Activated naive CD4-positive, alpha-beta T cell treated with anti-CD3 and anti-CD28 coated beads, Interleukin-2, amount 10 ng/mL, durations not matched to agents 7 days and 5 days (primary cell): Measurements from ENCODE around the gene NECTIN1.

Experiments used
- CTCF ChIA-PET: fragments of 350-600 bp; sonication (Branson Sonifier 250); formaldehyde crosslinking; loops from one replicate; lab custom pipeline; 2021; ENCODE audit warnings: antibody characterized with exemption; lab: Charles Lee
- DNase-seq: peaks from one replicate; pipeline ENCODE4 v3.0.0-alpha.2; 2020
- H3K27ac Mint-ChIP-seq: one replicate; pipeline ENCODE4 v1.8.0; 2021; ENCODE audit warnings: mild to moderate bottlenecking, moderate library complexity, mixed read lengths
- H3K27me3 Mint-ChIP-seq: one replicate; pipeline ENCODE4 v1.8.0; 2021; ENCODE audit warnings: mild to moderate bottlenecking, mixed read lengths
- H3K36me3 Mint-ChIP-seq: one replicate; pipeline ENCODE4 v1.8.0; 2021; ENCODE audit warnings: mixed read lengths
- H3K4me1 Mint-ChIP-seq: one replicate; pipeline ENCODE4 v1.8.0; 2021; ENCODE audit warnings: mixed read lengths
- H3K4me3 Mint-ChIP-seq: one replicate; pipeline ENCODE4 v1.8.0; 2021; ENCODE audit warnings: mild to moderate bottlenecking, moderate library complexity, mixed read lengths
- H3K9me3 Mint-ChIP-seq: one replicate; pipeline ENCODE4 v1.8.0; 2021; ENCODE audit warnings: mixed read lengths

NECTIN1 gene

DNA sequence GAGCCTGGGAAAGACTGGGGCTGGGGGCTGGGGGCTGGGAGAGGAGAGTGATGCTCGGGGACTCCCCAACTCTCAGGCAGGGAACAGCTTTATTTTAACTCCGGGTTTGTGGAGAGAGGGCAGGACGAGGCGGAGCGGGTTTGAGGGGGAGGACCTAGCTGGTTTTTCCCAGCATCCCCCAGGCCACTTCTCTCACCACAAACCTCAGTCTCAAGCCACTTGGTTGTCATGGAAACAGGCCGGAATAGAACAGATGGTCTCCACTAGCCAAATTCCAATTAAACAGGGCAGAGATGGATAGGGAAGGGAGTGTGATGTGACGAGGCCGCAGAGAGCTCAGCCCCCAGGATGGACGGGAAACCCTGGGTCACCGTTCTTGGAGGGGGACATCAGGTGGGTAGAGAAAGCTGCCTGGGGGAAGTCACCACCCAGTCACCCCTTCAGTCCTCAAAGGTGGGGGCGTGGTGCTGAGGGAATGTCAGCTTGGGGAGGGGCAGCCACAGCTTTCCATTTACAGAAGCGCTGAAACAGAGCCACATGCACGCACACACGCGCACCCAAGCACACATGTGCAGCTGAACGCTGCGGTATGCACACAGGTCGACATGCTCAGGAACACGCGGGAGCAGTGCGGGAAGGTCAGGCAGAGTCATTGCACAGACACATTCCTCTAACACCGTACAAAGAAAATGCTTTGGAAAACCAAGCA is 19.2 kb downstream of the NECTIN1 start:
- no peak overlapping the region for H3K4me3 Mint-ChIP-seq
- no peaks in the 10 kb centered on the region for H3K4me1 Mint-ChIP-seq
- no peak overlapping the region for H3K27ac Mint-ChIP-seq
- DNase-seq, result no peak
- H3K27me3 Mint-ChIP-seq, result peaks cover 77% of the 10 kb centered on the region
- CTCF ChIA-PET, result interaction anchor here (3.3 kb wide), 1 partner anchor 19 kb away, joined by 10 read pairs; the partner anchor contains the start of gene NECTIN1
- H3K36me3 Mint-ChIP-seq, result no peaks in the 10 kb centered on the region
- no peaks in the 10 kb centered on the region for H3K9me3 Mint-ChIP-seq

GRCh38 chr11:119709171-119709570 is 19.8 kb downstream of the NECTIN1 start:
- Mint-ChIP-seq H3K4me1 (no peaks in the 10 kb centered on the region), H3K4me3 (no peak overlapping the region), H3K36me3 (no peaks in the 10 kb centered on the region), H3K27me3 (peaks cover 72% of the 10 kb centered on the region), H3K27ac (no peak overlapping the region), H3K9me3 (no peaks in the 10 kb centered on the region)
- no peak for DNase-seq
- CTCF ChIA-PET, result interaction anchor here (3.3 kb wide), 1 partner anchor 20 kb away, joined by 10 read pairs; the partner anchor contains the start of gene NECTIN1

GRCh38 chr11:119708384-119708783 is 20.6 kb downstream of the NECTIN1 start:
- CTCF ChIA-PET, result interaction anchor here (0.7 kb wide), 1 partner anchor 34 kb away, joined by 3 read pairs; no protein-coding TSS in a partner anchor
- Mint-ChIP-seq H3K9me3 (no peaks in the 10 kb centered on the region), H3K27ac (no peak overlapping the region), H3K4me1 (no peaks in the 10 kb centered on the region), H3K4me3 (no peak overlapping the region), H3K27me3 (peaks cover 67% of the 10 kb centered on the region), H3K36me3 (no peaks in the 10 kb centered on the region)
- DNase-seq, result no peak

DNA sequence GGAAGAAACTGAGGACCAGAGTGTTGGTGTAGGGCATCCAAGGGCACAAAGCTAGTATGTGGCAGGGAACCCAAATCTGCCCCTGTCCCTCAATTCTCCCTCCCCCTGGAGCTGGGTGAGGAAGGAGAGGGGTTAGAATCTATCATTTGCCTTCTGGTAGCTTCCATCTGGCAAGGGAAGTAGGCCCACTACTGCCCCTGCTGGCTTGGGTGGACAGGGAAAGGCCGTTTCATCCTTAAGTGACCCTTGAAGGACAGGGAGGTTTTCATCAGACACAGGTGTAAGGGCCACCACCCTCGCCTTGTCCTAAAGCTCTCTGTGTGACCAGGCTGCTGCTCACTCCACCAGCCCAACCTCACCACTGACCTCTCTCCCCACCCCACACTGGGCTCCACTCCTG is 22.1 kb downstream of the NECTIN1 start:
- CTCF ChIA-PET, result no interaction called here
- Mint-ChIP-seq H3K4me3 (no peak overlapping the region), H3K27ac (no peak overlapping the region), H3K36me3 (no peaks in the 10 kb centered on the region), H3K9me3 (no peaks in the 10 kb centered on the region), H3K27me3 (peaks cover 54% of the 10 kb centered on the region), H3K4me1 (no peaks in the 10 kb centered on the region)
- no peak for DNase-seq

DNA sequence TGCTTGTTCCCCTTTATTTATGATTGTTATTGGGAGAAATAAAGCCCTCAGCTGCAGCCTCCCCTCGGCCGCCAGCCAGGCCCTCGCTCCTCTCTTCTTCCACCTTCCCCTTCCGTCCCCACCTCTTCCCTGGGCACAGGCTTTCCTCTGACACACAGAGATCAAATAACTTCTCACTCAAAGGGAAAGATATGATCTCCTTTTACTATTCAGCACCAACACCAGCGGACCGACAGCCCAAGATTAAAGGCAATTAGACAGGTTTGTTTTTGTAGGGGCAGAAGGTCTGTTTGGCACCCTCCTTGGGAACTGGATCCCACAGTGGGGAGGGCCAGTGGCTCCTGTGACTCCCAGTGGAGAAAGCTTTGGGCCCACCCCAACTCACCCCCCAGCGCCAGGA is 23.0 kb downstream of the NECTIN1 start:
- CTCF ChIA-PET, result no interaction called here
- Mint-ChIP-seq H3K27me3 (peaks cover 47% of the 10 kb centered on the region), H3K36me3 (no peaks in the 10 kb centered on the region), H3K27ac (no peak overlapping the region), H3K4me3 (no peak overlapping the region), H3K4me1 (no peaks in the 10 kb centered on the region), H3K9me3 (no peaks in the 10 kb centered on the region)
- no peak for DNase-seq

- Mint-ChIP-seq H3K4me3 (no peak overlapping the region), H3K27ac (no peak overlapping the region), H3K9me3 (no peaks in the 10 kb centered on the region), H3K36me3 (no peaks in the 10 kb centered on the region), H3K4me1 (no peaks in the 10 kb centered on the region), H3K27me3 (peaks cover 40% of the 10 kb centered on the region)
- DNase-seq, result no peak
- CTCF ChIA-PET, result no interaction called here
These were observed 23.6 kb downstream of the NECTIN1 start for GRCh38 chr11:119705362-119705761.

DNA sequence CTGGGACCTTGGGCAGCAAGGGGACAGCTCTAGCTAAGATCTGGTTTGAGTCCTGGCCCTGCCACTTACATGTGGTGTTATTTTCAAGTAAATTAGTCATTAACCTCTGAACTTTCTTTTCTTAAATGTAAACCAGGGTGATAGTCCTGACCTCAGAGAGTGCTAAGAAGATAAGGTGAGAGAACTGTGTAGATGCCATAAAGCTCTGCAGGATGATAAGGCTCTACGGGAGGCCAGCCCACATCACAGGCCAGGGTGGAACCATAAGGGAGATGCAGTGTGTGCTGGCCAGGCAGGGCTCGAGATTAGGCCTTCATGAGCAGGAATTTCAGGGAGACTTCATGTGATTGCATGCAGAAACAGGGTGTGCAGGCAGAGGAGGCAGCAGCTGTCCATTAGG is 24.2 kb downstream of the NECTIN1 start:
- Mint-ChIP-seq H3K36me3 (no peaks in the 10 kb centered on the region), H3K4me3 (no peak overlapping the region), H3K9me3 (no peaks in the 10 kb centered on the region), H3K4me1 (no peaks in the 10 kb centered on the region), H3K27ac (no peak overlapping the region), H3K27me3 (peaks cover 35% of the 10 kb centered on the region)
- no peak for DNase-seq
- CTCF ChIA-PET, result interaction anchor here (0.8 kb wide), 1 partner anchor 10 kb away, joined by 4 read pairs; no protein-coding TSS in a partner anchor

- Mint-ChIP-seq H3K27me3 (peaks cover 15% of the 10 kb centered on the region), H3K4me1 (no peaks in the 10 kb centered on the region), H3K36me3 (no peaks in the 10 kb centered on the region), H3K27ac (no peak overlapping the region), H3K9me3 (no peaks in the 10 kb centered on the region), H3K4me3 (no peak overlapping the region)
- CTCF ChIA-PET, result interaction anchor here (1.2 to 1.3 kb wide), 2 partner anchors 11 to 28 kb away, joined by 4 to 5 read pairs; partner anchors contain the start of gene NECTIN1
- DNase-seq, result no peak
These were observed 27.1 kb downstream of the NECTIN1 start for GRCh38 chr11:119701591-119702549.

DNA sequence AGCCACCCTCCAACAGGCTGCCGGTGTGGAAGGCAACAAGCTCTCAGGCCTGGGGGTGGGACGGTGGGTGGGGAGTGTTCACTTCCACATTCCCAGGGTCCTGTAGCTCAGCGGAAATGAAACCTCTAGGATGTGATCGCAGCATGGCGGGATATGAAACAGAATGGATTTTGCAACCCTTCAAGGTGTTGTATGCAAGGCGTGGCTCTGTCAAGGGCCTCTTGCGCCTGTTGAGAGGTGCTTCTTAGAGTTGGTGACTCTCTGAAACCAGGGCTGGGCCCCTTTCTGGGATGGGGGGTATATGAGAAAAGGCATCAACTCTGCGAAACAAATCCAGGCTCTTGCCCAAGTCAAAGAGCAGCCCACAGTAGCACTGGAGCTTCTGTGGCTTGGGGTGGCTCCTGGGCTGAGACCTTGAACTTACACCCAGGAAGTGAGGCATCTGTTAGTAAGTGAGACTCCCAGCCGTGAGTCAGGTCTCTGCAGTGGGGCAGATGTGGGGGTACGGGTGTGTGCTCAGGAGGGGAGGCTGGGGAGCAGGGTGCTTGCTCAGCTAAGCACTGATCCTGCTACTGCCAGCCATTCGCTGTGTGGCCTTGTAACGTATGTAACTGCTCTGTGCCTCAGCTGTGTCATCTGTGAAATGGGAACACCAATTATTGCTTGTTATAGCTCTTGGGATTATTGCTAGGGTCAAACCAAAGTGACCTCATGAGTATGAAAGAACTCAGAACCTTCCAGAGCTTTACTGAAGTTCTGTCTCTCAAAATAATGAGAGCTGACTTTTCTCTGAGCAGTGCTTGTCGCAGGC is 28.3 kb downstream of the NECTIN1 start:
- DNase-seq, result no peak
- no peak overlapping the region for H3K27ac Mint-ChIP-seq
- no peak overlapping the region for H3K4me3 Mint-ChIP-seq
- peaks cover 16% of the 10 kb centered on the region for H3K27me3 Mint-ChIP-seq
- no peaks in the 10 kb centered on the region for H3K36me3 Mint-ChIP-seq
- no peaks in the 10 kb centered on the region for H3K9me3 Mint-ChIP-seq
- H3K4me1 Mint-ChIP-seq, result no peaks in the 10 kb centered on the region
- CTCF ChIA-PET, result interaction anchor here (1.3 kb wide), 1 partner anchor 29 kb away, joined by 5 read pairs; the partner anchor contains the start of gene NECTIN1

DNA sequence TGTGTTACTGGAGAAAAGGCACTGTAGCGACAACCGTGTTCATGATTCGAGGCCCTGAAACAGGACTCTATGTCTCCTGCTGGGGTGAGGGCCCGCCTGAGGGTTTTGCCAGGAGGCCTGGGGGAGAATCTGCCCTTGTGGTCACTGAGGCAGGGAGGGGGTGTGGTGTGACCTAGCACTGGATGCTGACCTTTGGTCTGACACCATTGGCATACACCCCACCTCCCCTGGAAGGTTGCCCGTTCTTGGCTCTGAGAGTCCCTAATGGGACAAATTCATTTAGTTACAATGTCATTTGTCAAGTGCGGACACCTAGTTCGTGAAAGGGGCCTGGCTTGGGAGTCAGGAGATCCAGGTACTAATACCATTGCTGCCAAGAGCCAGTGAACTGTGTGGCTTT is 29.0 kb downstream of the NECTIN1 start:
- Mint-ChIP-seq H3K9me3 (no peaks in the 10 kb centered on the region), H3K27me3 (peaks cover 12% of the 10 kb centered on the region), H3K4me3 (no peak overlapping the region), H3K27ac (no peak overlapping the region), H3K4me1 (no peaks in the 10 kb centered on the region), H3K36me3 (no peaks in the 10 kb centered on the region)
- DNase-seq, result no peak
- CTCF ChIA-PET, result interaction anchor here (0.5 to 1.3 kb wide), 3 partner anchors 28 to 29 kb away, joined by 3 to 5 read pairs (median 3); partner anchors contain the start of gene NECTIN1

GRCh38 chr11:119699227-119699626 is 29.8 kb downstream of the NECTIN1 start:
- Mint-ChIP-seq H3K4me1 (no peaks in the 10 kb centered on the region), H3K36me3 (no peaks in the 10 kb centered on the region), H3K4me3 (no peak overlapping the region), H3K27me3 (peaks cover 12% of the 10 kb centered on the region), H3K9me3 (no peaks in the 10 kb centered on the region), H3K27ac (no peak overlapping the region)
- CTCF ChIA-PET, result interaction anchor here (1.1 kb wide), 1 partner anchor 30 kb away, joined by 3 read pairs; the partner anchor contains the start of gene NECTIN1
- no peak for DNase-seq

DNA sequence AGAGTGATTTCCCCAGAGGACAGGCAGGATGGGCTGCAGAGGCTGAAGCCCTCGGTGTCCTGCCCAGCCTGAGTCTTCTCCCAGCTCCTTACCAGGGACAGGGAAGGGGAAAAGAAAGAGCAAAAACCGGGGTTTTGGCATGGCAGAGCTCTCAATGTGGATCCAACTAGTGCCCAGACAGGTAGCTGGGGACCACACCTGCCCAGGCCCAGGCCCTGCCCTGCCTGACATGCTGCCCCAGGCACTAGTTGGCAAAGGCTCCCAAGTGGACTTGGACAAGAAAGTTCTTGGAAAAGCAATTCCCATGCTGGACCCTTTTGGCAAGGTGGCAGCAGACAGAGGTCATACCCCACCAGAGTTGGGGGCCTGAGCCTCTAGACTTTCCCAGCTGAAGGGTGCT is 31.1 kb downstream of the NECTIN1 start:
- Mint-ChIP-seq H3K4me3 (no peak overlapping the region), H3K27me3 (peaks cover 19% of the 10 kb centered on the region), H3K9me3 (no peaks in the 10 kb centered on the region), H3K36me3 (no peaks in the 10 kb centered on the region), H3K27ac (no peak overlapping the region), H3K4me1 (peaks cover 5% of the 10 kb centered on the region)
- DNase-seq, result no peak
- CTCF ChIA-PET, result no interaction called here

DNA sequence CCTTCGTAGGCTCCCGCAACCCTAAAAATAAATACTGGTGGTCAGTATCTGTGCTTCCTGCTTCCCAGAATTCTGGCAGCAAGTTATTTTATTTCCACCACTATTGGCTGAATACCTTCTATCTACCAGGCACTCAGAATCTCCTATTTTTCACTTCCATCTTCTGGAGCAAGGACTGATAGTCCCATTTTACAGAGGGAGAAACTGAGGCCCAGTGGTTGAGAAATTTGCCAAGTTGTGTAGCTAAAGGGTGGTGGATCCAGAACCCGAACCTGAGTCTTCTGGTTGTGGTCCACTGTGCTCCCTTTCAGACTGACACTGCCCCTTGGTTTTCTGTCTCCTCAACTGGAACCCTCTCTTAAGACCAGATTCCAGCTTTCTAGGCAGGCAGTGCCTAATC is 31.6 kb downstream of the NECTIN1 start:
- Mint-ChIP-seq H3K27me3 (peaks cover 24% of the 10 kb centered on the region), H3K4me1 (peaks cover 5% of the 10 kb centered on the region), H3K4me3 (no peak overlapping the region), H3K9me3 (no peaks in the 10 kb centered on the region), H3K36me3 (no peaks in the 10 kb centered on the region), H3K27ac (no peak overlapping the region)
- DNase-seq, result no peak
- CTCF ChIA-PET, result no interaction called here
